Effector memory CD4-positive, alpha-beta T cell (primary cell): ENCODE data around the gene ANKZF1.

ENCODE experiments used
- DNase-seq, 3 donors: peaks; one replicate each; pipeline ENCODE4 v3.0.0-alpha.2; 2020
- H3K27ac ChIP-seq: 2 replicates; pipeline ENCODE4 v1.7.0; 2013; ENCODE audit warnings: mild to moderate bottlenecking, low read length, moderate library complexity; ENCODE audit not compliant: insufficient read depth, poor library complexity, severe bottlenecking
- H3K27me3 ChIP-seq: replicated peaks from 2 replicates; pipeline ENCODE4 v1.7.0; 2013; ENCODE audit warnings: mild to moderate bottlenecking, low read length; ENCODE audit not compliant: insufficient read depth, control insufficient read depth, poor library complexity, severe bottlenecking
- H3K36me3 ChIP-seq: 2 replicates; pipeline ENCODE4 v1.7.0; 2013; ENCODE audit warnings: mild to moderate bottlenecking, low read length, moderate library complexity; ENCODE audit not compliant: control insufficient read depth, insufficient read depth
- H3K4me1 ChIP-seq: 2 replicates; pipeline ENCODE4 v1.7.0; 2013; ENCODE audit warnings: low read length, mild to moderate bottlenecking; ENCODE audit not compliant: control insufficient read depth, insufficient read depth, poor library complexity, severe bottlenecking
- H3K4me3 ChIP-seq: 2 replicates; pipeline ENCODE4 v1.7.0; 2013; ENCODE audit warnings: low read length, low read depth, mild to moderate bottlenecking; ENCODE audit not compliant: insufficient read depth, poor library complexity, severe bottlenecking
- H3K9me3 ChIP-seq: 2 replicates; pipeline ENCODE4 v1.7.0; 2013; ENCODE audit warnings: mild to moderate bottlenecking, low read length, moderate library complexity; ENCODE audit not compliant: control insufficient read depth

Gene ANKZF1

DNA sequence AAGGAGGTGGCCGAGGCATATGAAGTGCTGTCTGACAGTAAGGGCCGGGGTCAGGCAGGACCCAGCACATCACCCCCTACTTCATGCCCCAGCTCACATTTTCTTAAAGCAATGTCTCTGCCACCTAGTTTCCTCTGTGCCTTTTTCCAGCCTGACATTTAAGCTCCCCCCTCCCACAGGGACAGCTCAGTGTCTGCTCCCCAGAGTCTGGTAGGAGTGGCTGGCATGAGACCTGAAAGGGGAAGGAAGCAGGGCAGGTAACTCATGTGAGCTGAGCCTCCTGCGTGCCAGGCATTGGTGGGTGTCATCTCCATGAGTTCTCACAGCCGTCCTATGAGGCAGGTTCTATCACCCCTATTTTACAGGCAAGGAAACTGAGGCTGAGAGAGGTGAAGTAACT is 51.0 kb downstream of the ANKZF1 start:
- Histone ChIP-seq H3K4me3 (no peak overlapping the region), H3K4me1 (peaks cover 21% of the 10 kb centered on the region), H3K27me3 (no peaks in the 10 kb centered on the region), H3K36me3 (peaks cover 53% of the 10 kb centered on the region), H3K27ac (peak overlapping the region; percentile 98), H3K9me3 (no peaks in the 10 kb centered on the region)
- no peak for DNase-seq

- Histone ChIP-seq H3K9me3 (no peaks in the 10 kb centered on the region), H3K36me3 (peaks cover 59% of the 10 kb centered on the region), H3K27ac (no peak overlapping the region), H3K4me1 (peaks cover 21% of the 10 kb centered on the region), H3K4me3 (no peak overlapping the region), H3K27me3 (no peaks in the 10 kb centered on the region)
- no peak for DNase-seq
These were observed 52.0 kb downstream of the ANKZF1 start for GRCh38 chr2:219281588-219281987.

DNA sequence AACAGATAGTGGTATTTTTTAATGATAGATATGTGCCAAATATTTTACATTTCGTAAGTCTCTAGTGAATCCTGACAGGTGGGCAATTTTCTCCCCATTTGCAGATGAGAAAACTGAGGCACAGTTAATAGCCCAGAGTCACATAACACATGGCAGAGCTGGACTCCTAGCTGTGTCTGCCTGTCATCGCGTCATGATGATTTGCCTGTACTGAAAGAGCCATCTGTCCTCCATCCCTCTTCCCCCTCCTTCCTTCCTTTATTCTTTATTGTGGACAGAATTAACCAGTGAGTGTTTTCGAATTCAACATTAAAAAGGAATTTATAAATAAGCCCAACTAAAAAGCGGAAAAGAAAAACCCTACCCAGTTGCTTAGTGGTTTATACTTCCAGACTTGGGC is 52.8 kb downstream of the ANKZF1 start:
- H3K4me3 ChIP-seq, result no peak overlapping the region
- no peaks in the 10 kb centered on the region for H3K9me3 ChIP-seq
- H3K27me3 ChIP-seq, result no peaks in the 10 kb centered on the region
- no peak overlapping the region for H3K27ac ChIP-seq
- no peak for DNase-seq
- H3K4me1 ChIP-seq, result peaks cover 21% of the 10 kb centered on the region
- peaks cover 62% of the 10 kb centered on the region for H3K36me3 ChIP-seq

GRCh38 chr2:219282943-219283581 is 53.5 kb downstream of the ANKZF1 start:
- Histone ChIP-seq H3K9me3 (no peaks in the 10 kb centered on the region), H3K4me3 (no peak overlapping the region), H3K36me3 (peaks cover 62% of the 10 kb centered on the region), H3K27ac (no peak overlapping the region), H3K27me3 (no peaks in the 10 kb centered on the region), H3K4me1 (peaks cover 14% of the 10 kb centered on the region)
- DNase-seq, result no peak

DNA sequence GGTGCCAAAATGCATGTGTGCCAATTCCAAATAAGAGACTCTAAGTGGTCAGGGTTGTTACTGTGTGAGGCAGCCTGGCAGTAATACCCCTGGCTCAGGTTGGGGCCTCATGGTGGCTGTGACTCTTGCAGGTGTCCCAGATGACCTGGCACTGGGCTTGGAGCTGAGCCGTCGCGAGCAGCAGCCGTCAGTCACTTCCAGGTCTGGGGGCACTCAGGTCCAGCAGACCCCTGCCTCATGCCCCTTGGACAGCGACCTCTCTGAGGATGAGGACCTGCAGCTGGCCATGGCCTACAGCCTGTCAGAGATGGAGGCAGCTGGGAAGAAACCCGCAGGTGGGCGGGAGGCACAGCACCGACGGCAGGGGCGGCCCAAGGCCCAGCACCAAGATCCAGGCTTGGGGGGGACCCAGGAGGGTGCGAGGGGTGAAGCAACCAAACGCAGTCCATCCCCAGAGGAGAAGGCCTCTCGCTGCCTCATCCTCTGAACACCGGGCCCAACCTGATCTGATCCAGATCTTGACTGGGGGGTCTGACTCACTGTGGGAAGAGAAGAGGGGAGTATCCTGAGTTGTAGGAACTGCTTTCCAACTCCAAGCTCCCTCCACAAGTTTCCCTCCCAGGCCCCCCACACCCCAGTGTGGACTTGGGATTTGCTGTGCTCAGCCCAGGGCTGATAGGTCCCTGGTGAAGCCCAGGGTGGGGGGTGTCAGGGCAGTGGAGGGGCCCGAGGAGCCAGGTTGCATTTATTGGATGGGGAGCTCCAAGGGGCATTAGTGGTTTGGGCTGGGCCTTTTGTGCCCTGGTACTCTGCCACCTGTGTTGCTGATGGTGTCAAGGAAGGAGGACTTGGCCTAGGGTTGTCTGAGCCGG is 55.1 kb downstream of the ANKZF1 start:
- Histone ChIP-seq H3K9me3 (no peaks in the 10 kb centered on the region), H3K36me3 (peaks cover 62% of the 10 kb centered on the region), H3K4me1 (peaks cover 6% of the 10 kb centered on the region), H3K27me3 (no peaks in the 10 kb centered on the region), H3K27ac (no peak overlapping the region), H3K4me3 (no peak overlapping the region)
- DNase-seq, result no peak

- DNase-seq, result no peak
- Histone ChIP-seq H3K27ac (no peak overlapping the region), H3K4me3 (no peak overlapping the region), H3K4me1 (peaks cover under 1% of the 10 kb centered on the region), H3K27me3 (no peaks in the 10 kb centered on the region), H3K36me3 (peaks cover 62% of the 10 kb centered on the region), H3K9me3 (no peaks in the 10 kb centered on the region)
These were observed 55.7 kb downstream of the ANKZF1 start for GRCh38 chr2:219285373-219285735.

- Histone ChIP-seq H3K27ac (no peak overlapping the region), H3K4me1 (no peaks in the 10 kb centered on the region), H3K4me3 (no peak overlapping the region), H3K9me3 (no peaks in the 10 kb centered on the region), H3K36me3 (peaks cover 55% of the 10 kb centered on the region), H3K27me3 (no peaks in the 10 kb centered on the region)
- no peak for DNase-seq
These were observed 56.4 kb downstream of the ANKZF1 start for GRCh38 chr2:219285894-219286425.
